Heart left ventricle (tissue), 16 donors: Measurements from ENCODE around the gene MYO5A. TPM values are rescaled to one million over a fixed set of nuclear protein-coding genes. Genes with fewer than 3 reads are reported as not detected.
"Not testable (repeated sequence)": the region's sequence is repeated elsewhere in the genome, so short reads cannot be mapped to it uniquely, and the experiment has no call there.

ENCODE experiments used
- ATAC-seq, 4 donors: fragments of 200-7000 bp; cut with Tn5 transposase; one replicate each; pipeline ENCODE4 v1.9.1; 2020 to 2022; ENCODE audit warnings: moderate library complexity in 4 of 4, mild to moderate bottlenecking in 3 of 4, moderate number of reproducible peaks in 1 of 4
- DNase-seq, 5 donors: peaks; one replicate each; pipeline ENCODE4 v3.0.0-alpha.2; 2020
- H3K27ac ChIP-seq, 12 donors: fragments of 200-600 bp; sonication (generic) in 4 of 12; one replicate each; pipeline versions ENCODE4 v1.5.0 to v1.8.0; 2016 to 2022; ENCODE audit warnings: mild to moderate bottlenecking in 2 of 12
- H3K27me3 ChIP-seq, 9 donors: fragments of 200-600 bp; sonication (generic) in 2 of 9; one replicate each; pipeline versions ENCODE4 v1.5.1 to v1.8.0; 2016 to 2022; ENCODE audit warnings: mild to moderate bottlenecking in 3 of 9
- H3K36me3 ChIP-seq, 9 donors: fragments of 200-600 bp; sonication (generic) in 2 of 9; one replicate each; pipeline versions ENCODE4 v1.5.0 to v1.8.0; 2018 to 2022; ENCODE audit warnings: mild to moderate bottlenecking in 2 of 9
- H3K4me1 ChIP-seq, 12 donors: fragments of 200-600 bp; sonication (generic) in 4 of 12; one replicate each; pipeline versions ENCODE4 v1.5.0 to v1.8.0; 2016 to 2022; ENCODE audit warnings: mild to moderate bottlenecking in 3 of 12
- H3K4me3 ChIP-seq, 12 donors: fragments of 200-600 bp; sonication (generic) in 4 of 12; one replicate each; pipeline versions ENCODE4 v1.5.0 to v1.8.0; 2017 to 2022; ENCODE audit warnings: mild to moderate bottlenecking in 9 of 12, moderate library complexity in 4 of 12
- H3K9me3 ChIP-seq, 12 donors: fragments of 200-600 bp; sonication (generic) in 4 of 12; one replicate each; pipeline versions ENCODE4 v1.5.0 to v1.8.0; 2016 to 2022; ENCODE audit warnings: mild to moderate bottlenecking in 1 of 12
- CTCF ChIP-seq, 12 donors: fragments of 200-600 bp; sonication (generic) in 4 of 12; IDR thresholded peaks; one replicate each; pipeline versions ENCODE4 v1.5.0 to v1.8.0; 2018 to 2022; ENCODE audit warnings: antibody characterized with exemption in 12 of 12, mild to moderate bottlenecking in 5 of 12
- POLR2A ChIP-seq, 2 donors: fragments of 450-650 bp; IDR thresholded peaks; one replicate each; pipeline ENCODE4 v1.6.1; 2017; ENCODE audit warnings: antibody characterized with exemption in 2 of 2, mild to moderate bottlenecking in 2 of 2, moderate library complexity in 2 of 2
- WGBS, 4 donors: extraction: QIAGEN DNeasy Blood & Tissue Kit in 2 of 4; methylation state at CpG; one replicate each; pipeline versions ENCODE4 v1.1.5 to v1.1.7; 2013 to 2018; 5-methylcytosine and 5-hydroxymethylcytosine counted together
- intact Hi-C, 10 donors: fragments of 100-400 bp; cut with DNase I; formaldehyde crosslinking; loops; one replicate each; pipeline versions ENCODE4 v1.11.1 to v1.14.2; 2022
- polyA plus RNA-seq, 2 donors: library from polyadenylated mRNA; stranded (reverse); fragments of 200-250 nt; gene quantifications; one replicate each; pipeline ENCODE4 v1.2.3, GENCODE V29; 2013
- total RNA-seq, 9 donors: library from RNA; depleted of rRNA in 2 of 9; stranded (reverse); fragments of >200 nt in 2 of 9; fragmentation: NEBNext Ultra II Directional in 3 of 9; extraction: Animal tissue kit (Norgen Biotek cat#: 25700) in 3 of 9; gene quantifications; one replicate each; pipeline versions ENCODE4 v1.1.0 to v1.2.4, GENCODE V29; 2016 to 2023
- donor health status: ischemic (EF 13 %, LVEDD 7.1; RV severe dilation, severe dysfunction).
- donor health status: healthy with polysubstance abuse.
- donor health status: DM: no; HTN: yes; CAD: no.
- donor health status: DM: no; HTN: no; CAD: no.
- donor health status: ischemic (EF 25% LVEDD 6.9; RV normal size, moderate dysfunction).
- donor health status: ischemic (EF 25% LVEDD 5.7; RV mildly dilated, moderate dysfunction).
- donor health status: healthy.
- donor health status: DM: yes; HTN: yes; CAD: no.
- donor health status: ischemic (EF 35%, LVEDD 5.7; RV mildly dilated, moderate dysfunction).
- donor health status: nonischemic (EF 11% LVEDD 7.7; RV severe dilation, severe dysfunction).
- donor health status: DM: yes; HTN: yes; CAD: no.
- donor health status: PGD.
- donor health status: ischemic (EF 29% LVEDD 5.4; RV normal size, mild dysfunction).
- donor health status: nonischemic (EF 23%, LVEDD 6.1; RV moderate dilation, normal function).

MYO5A gene
- total and polyA plus RNA-seq, 11 donors, result 3.2 to 29.6 (median 6.9) TPM

DNA sequence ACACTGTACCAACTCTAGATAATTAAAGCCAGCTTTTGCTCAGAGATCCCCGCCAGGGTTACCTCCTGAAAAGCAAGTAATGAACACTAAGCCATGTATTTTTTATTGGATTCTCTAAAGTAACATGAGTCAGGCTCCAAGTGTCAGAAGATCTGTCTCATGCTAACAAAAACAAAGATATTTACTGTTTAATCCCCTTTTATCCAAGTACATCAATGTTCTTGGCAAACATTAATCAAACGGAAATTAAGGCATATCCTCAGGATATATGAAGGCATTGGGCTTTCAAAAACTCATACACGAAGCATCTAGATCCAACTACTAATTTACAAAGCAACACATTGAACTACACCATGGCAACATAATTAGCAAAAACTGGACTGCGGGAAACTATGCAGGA is 37.2 kb downstream of the MYO5A start:
- H3K4me3 ChIP-seq, result no peak overlapping the region
- peaks cover 0 to 62% (median 5%) of the 10 kb centered on the region in 12 donors for H3K4me1 ChIP-seq
- no peaks in the 10 kb centered on the region for H3K36me3 ChIP-seq
- WGBS, 4 donors, result 56 to 85% (median 69%) methylated on average over 4 of the region's 4 CpGs
- TF ChIP-seq CTCF (IDR thresholded peaks at IDR 0.05), result no peak
- no peak for TF ChIP-seq POLR2A (IDR thresholded peaks at IDR 0.05)
- no peaks in the 10 kb centered on the region for H3K27me3 ChIP-seq
- no peak for ATAC-seq
- intact Hi-C loops, result no loop called here
- no peak for DNase-seq
- H3K27ac ChIP-seq, result no peak overlapping the region
- no peaks in the 10 kb centered on the region for H3K9me3 ChIP-seq

GRCh38 chr15:52489430-52489829 is 39.2 kb downstream of the MYO5A start:
- H3K9me3 ChIP-seq, ATAC-seq, H3K27ac ChIP-seq, DNase-seq, H3K27me3 ChIP-seq, H3K4me3 ChIP-seq, H3K36me3 ChIP-seq, intact Hi-C loops: not testable (repeated sequence)
- WGBS, 4 donors, result 81 to 90% (median 86%) methylated on average over 4 of the region's 4 CpGs
- peaks cover 0 to 61% (median 9%) of the 10 kb centered on the region in 12 donors for H3K4me1 ChIP-seq

GRCh38 chr15:52488830-52489229 is 39.9 kb downstream of the MYO5A start:
- Histone ChIP-seq H3K36me3 (no peaks in the 10 kb centered on the region), H3K9me3 (no peaks in the 10 kb centered on the region), H3K27ac (peak overlapping the region in 1 of 12 donors; percentile 33), H3K27me3 (no peaks in the 10 kb centered on the region), H3K4me1 (peaks cover 0 to 63% (median 12%) of the 10 kb centered on the region in 12 donors), H3K4me3 (peak overlapping the region in 1 of 12 donors; percentile 6)
- intact Hi-C loops, result no loop called here
- 13 to 37% (median 22%) methylated on average over 2 of the region's 2 CpGs for WGBS, 4 donors
- TF ChIP-seq POLR2A (IDR thresholded peaks at IDR 0.05) (no peak), CTCF (IDR thresholded peaks at IDR 0.05) (no peak)
- ATAC-seq, result peak in 1 of 4 donors; percentile 62
- DNase-seq, result no peak

DNA sequence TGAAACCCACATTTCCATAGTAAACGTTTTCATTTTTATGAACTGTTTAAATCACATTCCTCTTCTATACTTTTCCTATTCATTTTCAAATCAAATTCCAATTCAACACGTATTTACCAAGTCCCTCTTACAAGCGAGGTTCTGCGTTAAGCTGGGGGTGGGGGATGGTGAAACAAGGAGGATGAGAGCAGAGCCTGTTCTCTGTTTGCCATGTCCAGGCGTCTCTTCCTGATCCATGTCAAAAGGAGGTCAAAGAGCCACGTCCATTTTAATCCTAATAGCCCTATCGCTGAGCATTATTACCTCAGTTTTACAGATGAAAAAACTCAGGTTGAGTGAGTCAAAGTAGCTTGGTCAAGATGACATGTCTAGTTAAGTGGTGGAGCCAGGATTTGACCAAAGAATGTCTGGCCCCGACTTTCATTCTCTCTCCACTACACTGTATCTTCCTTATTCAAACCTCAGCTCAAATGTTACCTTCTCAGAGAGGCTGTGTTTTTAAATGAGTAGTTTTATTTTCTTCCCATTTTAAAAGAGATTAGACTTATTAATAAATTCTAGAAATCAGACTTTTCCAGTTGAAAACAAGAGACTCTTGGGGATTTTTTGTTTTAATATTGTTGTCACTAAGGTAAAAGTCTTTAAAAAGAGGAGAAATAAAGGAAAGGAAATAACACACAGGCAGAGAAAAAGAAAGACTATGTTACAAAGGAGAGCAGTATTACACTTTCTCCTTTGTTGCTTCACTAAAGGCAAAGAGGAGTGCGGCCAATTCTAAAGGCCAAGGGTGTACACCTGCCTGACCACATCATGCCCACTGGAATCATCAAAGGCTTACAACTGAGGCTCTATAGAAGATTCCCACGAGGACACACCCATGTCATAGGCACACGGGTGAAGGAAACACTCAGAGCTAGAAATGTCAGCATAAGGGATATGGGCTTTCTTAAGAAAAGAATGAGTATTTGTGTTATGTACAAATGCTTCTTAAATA is 42.4 kb downstream of the MYO5A start:
- Histone ChIP-seq H3K27me3 (no peaks in the 10 kb centered on the region), H3K9me3 (no peaks in the 10 kb centered on the region), H3K4me3 (no peak overlapping the region), H3K27ac (no peak overlapping the region), H3K4me1 (peaks cover 0 to 83% (median 19%) of the 10 kb centered on the region in 12 donors), H3K36me3 (no peaks in the 10 kb centered on the region)
- intact Hi-C loops, result no loop called here
- no peak for TF ChIP-seq CTCF (IDR thresholded peaks at IDR 0.05)
- TF ChIP-seq POLR2A (IDR thresholded peaks at IDR 0.05), result no peak
- ATAC-seq, result no peak
- WGBS, 4 donors, result 46 to 53% (median 50%) methylated on average over 11 of the region's 11 CpGs
- DNase-seq, result no peak
